B cell (primary cell): ENCODE data around the gene TK2. TPM values are rescaled to one million over a fixed set of nuclear protein-coding genes. Genes with fewer than 3 reads are reported as not detected.
A peak's percentile ranks its signal among the peaks of the same experiment; 100 is the strongest.

Experiments
- ATAC-seq: fragments of 200-7000 bp; cut with Tn5 transposase; one replicate; pipeline ENCODE4 v1.10.0; 2021; ENCODE audit warnings: low read depth, mild to moderate bottlenecking, moderate number of reproducible peaks, moderate library complexity
- CTCF ChIA-PET: fragments of 350-600 bp; sonication (Branson Sonifier 250); formaldehyde crosslinking; loops from one replicate; lab custom pipeline; 2021; ENCODE audit warnings: antibody characterized with exemption, inconsistent platforms; lab: Charles Lee
- POLR2A ChIA-PET: fragments of 350-600 bp; sonication (Branson Sonifier 250); formaldehyde crosslinking; loops from one replicate; lab custom pipeline; 2021; ENCODE audit warnings: antibody characterized with exemption; lab: Charles Lee
- DNase-seq: peaks from one replicate; pipeline ENCODE4 v3.0.0; 2013
- H2AFZ ChIP-seq: 2 replicates; pipeline ENCODE4 v1.6.1; 2012; ENCODE audit warnings: mild to moderate bottlenecking, low read depth, low read length; ENCODE audit not compliant: insufficient read depth, poor library complexity, severe bottlenecking
- H3K27ac ChIP-seq, 2 donors: 1 replicate in 1 of 2; 2 replicates in 1 of 2; pipeline ENCODE4 v1.5.1; 2012 to 2013; ENCODE audit warnings: low read length in 2 of 2, mild to moderate bottlenecking in 2 of 2, moderate library complexity in 1 of 2
- H3K27me3 ChIP-seq, 4 experiments: fragments of 200-600 bp in 1 of 4; sonication (generic) in 1 of 4; replicated peaks in 1 of 4; 1 replicate in 2 of 4; 2 replicates in 2 of 4; pipeline versions ENCODE4 v1.6.1 to v1.7.0; 2013 to 2016; ENCODE audit warnings: low read length in 3 of 4, mild to moderate bottlenecking in 2 of 4, mixed read lengths in 1 of 4, moderate library complexity in 1 of 4; ENCODE audit not compliant: insufficient read depth in 4 of 4, control insufficient read depth in 3 of 4; ENCODE audit errors: control extremely low read depth in 1 of 4
- H3K36me3 ChIP-seq, 2 experiments: replicated peaks in 1 of 2; 1 replicate in 1 of 2; 2 replicates in 1 of 2; pipeline versions ENCODE4 v1.6.1 to v1.7.1; 2013; ENCODE audit warnings: low read length in 1 of 2; ENCODE audit not compliant: insufficient read depth in 2 of 2, control insufficient read depth in 1 of 2; ENCODE audit errors: control extremely low read depth in 1 of 2, extremely low read depth in 1 of 2
- H3K4me1 ChIP-seq, 2 donors: fragments of 200-600 bp in 1 of 2; sonication (generic) in 1 of 2; 1 replicate in 1 of 2; 2 replicates in 1 of 2; pipeline versions ENCODE4 v1.5.1 to v1.6.1; 2013 to 2017; ENCODE audit warnings: low read length in 2 of 2; ENCODE audit not compliant: control insufficient read depth in 2 of 2, insufficient read depth in 2 of 2
- H3K4me2 ChIP-seq: replicated peaks from 2 replicates; pipeline ENCODE3; 2012; ENCODE audit warnings: mild to moderate bottlenecking, low read depth, low read length; ENCODE audit not compliant: poor library complexity, severe bottlenecking
- H3K4me3 ChIP-seq, 5 experiments: fragments of 200-600 bp in 1 of 5; sonication (generic) in 1 of 5; 1 replicate in 3 of 5; 2 replicates in 2 of 5; pipeline versions ENCODE4 v1.5.1 to v1.7.0; 2011 to 2016; ENCODE audit warnings: low read length in 4 of 5, mild to moderate bottlenecking in 4 of 5, low read depth in 2 of 5, control low read depth in 1 of 5, moderate library complexity in 1 of 5; ENCODE audit not compliant: insufficient read depth in 1 of 5; ENCODE audit errors: control extremely low read depth in 1 of 5, extremely low read depth in 1 of 5
- H3K79me2 ChIP-seq: fragments of 200-600 bp; sonication (generic); one replicate; pipeline ENCODE4 v1.6.0; 2016; ENCODE audit warnings: low read length; ENCODE audit not compliant: control insufficient read depth, insufficient read depth
- H3K9ac ChIP-seq: fragments of 200-600 bp; sonication (generic); 2 replicates; pipeline ENCODE4 v1.6.1; 2017; ENCODE audit warnings: mild to moderate bottlenecking, low read length, moderate library complexity
- H3K9me3 ChIP-seq, 3 donors: one replicate each; pipeline versions ENCODE4 v1.6.1 to v1.7.1; 2013; ENCODE audit warnings: low read length in 2 of 3; ENCODE audit not compliant: control insufficient read depth in 2 of 3, insufficient read depth in 1 of 3; ENCODE audit errors: control extremely low read depth in 1 of 3
- H4K20me1 ChIP-seq: 2 replicates; pipeline ENCODE4 v1.6.0; 2012; ENCODE audit warnings: mild to moderate bottlenecking, low read length; ENCODE audit not compliant: insufficient read depth, control insufficient read depth, poor library complexity, severe bottlenecking
- H3K27ac Mint-ChIP-seq: one replicate; pipeline ENCODE4 v1.8.0; 2021; ENCODE audit warnings: mixed read lengths
- H3K27me3 Mint-ChIP-seq: one replicate; pipeline ENCODE4 v1.8.0; 2021; ENCODE audit warnings: mixed read lengths
- H3K4me1 Mint-ChIP-seq: one replicate; pipeline ENCODE4 v1.8.0; 2021; ENCODE audit warnings: mixed read lengths
- H3K4me3 Mint-ChIP-seq: one replicate; pipeline ENCODE4 v1.8.0; 2021; ENCODE audit warnings: mixed read lengths
- H3K9me3 Mint-ChIP-seq: one replicate; pipeline ENCODE4 v1.8.0; 2022; ENCODE audit warnings: mixed read lengths; ENCODE audit not compliant: insufficient read depth
- EZH2 ChIP-seq: IDR thresholded peaks from 2 replicates; pipeline ENCODE4 v1.6.1; 2012; ENCODE audit warnings: borderline replicate concordance, low read depth, mild to moderate bottlenecking, moderate library complexity, low read length; ENCODE audit not compliant: insufficient read depth, poor library complexity, severe bottlenecking
- WGBS: methylation state at CpG from one replicate; pipeline ENCODE4 v1.1.5; 2013; ENCODE audit warnings: missing lambda C conversion rate; ENCODE audit not compliant: insufficient coverage; 5-methylcytosine and 5-hydroxymethylcytosine counted together
- intact Hi-C: fragments of 100-400 bp; cut with micrococcal nuclease; formaldehyde crosslinking; loops from one replicate; pipeline ENCODE4 v1.10.0; 2022
- polyA plus RNA-seq: library from polyadenylated mRNA; depleted of rRNA; stranded (reverse); fragments of >200 nt; gene quantifications from 2 replicates; pipeline ENCODE4 v1.2.3, GENCODE V29; 2012
- total RNA-seq, 2 donors: library from RNA; stranded (reverse); fragments of 120-200 nt in 1 of 2; gene quantifications; 1 replicate in 1 of 2; 2 replicates in 1 of 2; pipeline versions ENCODE4 v1.2.3 to v1.2.4, GENCODE V29; 2013 to 2022
- TF ChIP-seq, protein P1 (sequence below): fragments of 200-600 bp; IDR thresholded peaks from one replicate; pipeline ENCODE4 v1.8.0; 2022; ENCODE audit warnings: antibody characterized with exemption, mild to moderate bottlenecking

TK2 gene
- total and polyA plus RNA-seq, 2 donors (not counting 1 experiment from before 2014, with no cell fraction given) = 2.9 to 9.7 TPM

DNA sequence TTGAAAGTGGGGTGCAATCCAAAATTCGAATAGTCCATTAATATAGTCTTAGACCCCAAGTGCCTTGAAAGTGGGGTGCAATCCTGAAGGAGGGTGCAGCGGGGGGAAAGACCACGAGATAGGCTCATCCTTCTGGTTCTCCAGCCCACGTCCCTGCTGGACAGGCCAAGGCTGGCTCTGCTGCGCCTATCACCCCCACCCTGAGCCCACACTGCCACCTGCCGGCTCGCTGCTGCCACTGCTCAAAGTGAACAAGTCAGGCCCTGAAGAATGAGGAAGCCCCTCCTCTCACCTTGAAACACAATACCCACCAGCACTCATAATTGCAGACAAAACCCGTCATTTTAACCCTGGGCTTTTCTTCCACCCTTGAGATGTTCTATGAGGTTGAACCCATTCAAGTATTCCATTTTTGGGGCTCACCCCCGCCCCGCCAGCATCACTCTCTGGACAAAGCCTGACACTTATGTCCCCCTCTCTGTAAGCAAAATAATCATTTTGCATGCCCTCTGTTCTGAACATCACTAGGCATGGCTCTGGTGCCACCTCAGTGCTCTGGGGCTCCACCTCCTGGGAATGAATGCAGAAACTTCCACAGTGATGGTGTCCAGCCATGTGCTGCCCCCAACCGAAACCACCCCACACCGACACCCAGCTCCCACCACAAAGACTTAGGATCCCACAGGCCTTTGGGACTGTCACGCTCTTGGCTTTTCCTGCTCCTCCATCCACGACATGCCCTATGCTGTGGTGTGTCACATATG is 66.1 kb downstream of the TK2 start:
- H3K4me3 Mint-ChIP-seq = no peak overlapping the region
- peaks cover 14 to 20% of the 10 kb centered on the region in 2 donors for H3K4me1 ChIP-seq
- peaks cover 3% of the 10 kb centered on the region for H3K27me3 Mint-ChIP-seq
- TF ChIP-seq EZH2 = no peak
- TF ChIP-seq, protein P1, sequence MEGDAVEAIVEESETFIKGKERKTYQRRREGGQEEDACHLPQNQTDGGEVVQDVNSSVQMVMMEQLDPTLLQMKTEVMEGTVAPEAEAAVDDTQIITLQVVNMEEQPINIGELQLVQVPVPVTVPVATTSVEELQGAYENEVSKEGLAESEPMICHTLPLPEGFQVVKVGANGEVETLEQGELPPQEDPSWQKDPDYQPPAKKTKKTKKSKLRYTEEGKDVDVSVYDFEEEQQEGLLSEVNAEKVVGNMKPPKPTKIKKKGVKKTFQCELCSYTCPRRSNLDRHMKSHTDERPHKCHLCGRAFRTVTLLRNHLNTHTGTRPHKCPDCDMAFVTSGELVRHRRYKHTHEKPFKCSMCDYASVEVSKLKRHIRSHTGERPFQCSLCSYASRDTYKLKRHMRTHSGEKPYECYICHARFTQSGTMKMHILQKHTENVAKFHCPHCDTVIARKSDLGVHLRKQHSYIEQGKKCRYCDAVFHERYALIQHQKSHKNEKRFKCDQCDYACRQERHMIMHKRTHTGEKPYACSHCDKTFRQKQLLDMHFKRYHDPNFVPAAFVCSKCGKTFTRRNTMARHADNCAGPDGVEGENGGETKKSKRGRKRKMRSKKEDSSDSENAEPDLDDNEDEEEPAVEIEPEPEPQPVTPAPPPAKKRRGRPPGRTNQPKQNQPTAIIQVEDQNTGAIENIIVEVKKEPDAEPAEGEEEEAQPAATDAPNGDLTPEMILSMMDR = peak; percentile 96
- no peak overlapping the region for H2AFZ ChIP-seq
- no peaks in the 10 kb centered on the region for H3K36me3 ChIP-seq
- no peak overlapping the region for H3K27ac ChIP-seq
- H3K9me3 Mint-ChIP-seq = no peaks in the 10 kb centered on the region
- H3K4me1 Mint-ChIP-seq = peaks cover 15% of the 10 kb centered on the region
- no peak overlapping the region for H3K9ac ChIP-seq
- DNase-seq (peak; percentile 81), ATAC-seq (peak; percentile 93)
- H3K27ac Mint-ChIP-seq = peak overlapping the region; percentile 5
- WGBS = 46% methylated on average over 13 of the region's 14 CpGs
- CTCF ChIA-PET = interaction anchor here (0.7 to 10.5 kb wide), 10 partner anchors 8 to 709 kb away, joined by 3 to 91 read pairs (median 6); partner anchors contain the start of genes CKLF and CMTM2
- no peaks in the 10 kb centered on the region for H4K20me1 ChIP-seq
- H3K9me3 ChIP-seq = peaks cover 0 to 3% (median 0%) of the 10 kb centered on the region in 3 donors
- H3K27me3 ChIP-seq = peaks cover 0 to 9% (median under 1%) of the 10 kb centered on the region in 4 experiments
- POLR2A ChIA-PET = no interaction called here
- no peaks in the 10 kb centered on the region for H3K79me2 ChIP-seq
- no peak overlapping the region for H3K4me2 ChIP-seq
- intact Hi-C loops = loop anchor here (1.0 to 2.0 kb wide), 4 partner anchors 32 to 105 kb away; partner anchors contain the start of gene CKLF
- no peak overlapping the region for H3K4me3 ChIP-seq
